GM18511 (cell line): ENCODE measurements around the gene TMEM108.
"Not testable (repeated sequence)": the region's sequence is repeated elsewhere in the genome, so short reads cannot be mapped to it uniquely, and the experiment has no call there.

Experiments
- ATAC-seq: cut with Tn5 transposase; IDR thresholded peaks from one replicate; pipeline ENCODE4 v1.9.1; 2021; ENCODE audit warnings: mild to moderate bottlenecking, moderate library complexity; ENCODE audit not compliant: unreplicated experiment

Gene TMEM108

GRCh38 chr3:133038089-133038730, at the start of gene TMEM108:
Gene TMEM108, plus strand, starts transcription at chr3:133038391.
- ATAC-seq = no peak

GRCh38 chr3:132995971-132996370, 42.2 kb upstream of the TMEM108 start:
- no peak for ATAC-seq

GRCh38 chr3:132997404-132998185, 40.6 kb upstream of the TMEM108 start:
- ATAC-seq = no peak

GRCh38 chr3:133005032-133005431, 33.2 kb upstream of the TMEM108 start:
- not testable (repeated sequence) for ATAC-seq

GRCh38 chr3:133007601-133008000, 30.6 kb upstream of the TMEM108 start:
- ATAC-seq = no peak

GRCh38 chr3:133014325-133014724, 23.9 kb upstream of the TMEM108 start:
- ATAC-seq = no peak

GRCh38 chr3:133015573-133015972, 22.6 kb upstream of the TMEM108 start:
- not testable (repeated sequence) for ATAC-seq

- ATAC-seq = no peak
These were observed 21.3 kb upstream of the TMEM108 start for GRCh38 chr3:133016838-133017309.

GRCh38 chr3:133018921-133019320, 19.3 kb upstream of the TMEM108 start:
- no peak for ATAC-seq

- no peak for ATAC-seq
These were observed 17.0 kb upstream of the TMEM108 start for GRCh38 chr3:133021206-133021605.

GRCh38 chr3:133023362-133023761, 14.8 kb upstream of the TMEM108 start:
- ATAC-seq = no peak

GRCh38 chr3:133025546-133025945, 12.6 kb upstream of the TMEM108 start:
- no peak for ATAC-seq

- no peak for ATAC-seq
These were observed 5.9 kb upstream of the TMEM108 start for GRCh38 chr3:133032301-133032700.

GRCh38 chr3:133037436-133037835, 755 bp upstream of the TMEM108 start:
- ATAC-seq = no peak

GRCh38 chr3:133038731-133039375, 662 bp downstream of the TMEM108 start:
- no peak for ATAC-seq

- peak; percentile 56 for ATAC-seq
These were observed 2.7 kb downstream of the TMEM108 start for GRCh38 chr3:133040696-133041523.

- ATAC-seq = no peak
These were observed 3.3 kb downstream of the TMEM108 start for GRCh38 chr3:133041524-133041829.

GRCh38 chr3:133042778-133043177, 4.6 kb downstream of the TMEM108 start:
- ATAC-seq = no peak

- ATAC-seq = no peak
These were observed 9.8 kb downstream of the TMEM108 start for GRCh38 chr3:133047980-133048379.

GRCh38 chr3:133049491-133049890, 11.3 kb downstream of the TMEM108 start:
- ATAC-seq = no peak

- no peak for ATAC-seq
These were observed 12.7 kb downstream of the TMEM108 start for GRCh38 chr3:133050891-133051290.
